HL-60 (cell line): ENCODE results near the gene RPS3.

Source experiments
- DNase-seq, 2 experiments: peaks; one replicate each; pipeline ENCODE4 v3.0.0-alpha.2; 2010 to 2020; ENCODE audit warnings: low read depth in 1 of 2, low spot score in 1 of 2
- H3K27ac ChIP-seq: fragments of 250-450 bp; sonication (Bioruptor Pico); replicated peaks from 2 replicates; pipeline ENCODE4 v1.5.1; 2020; ENCODE audit warnings: mild to moderate bottlenecking, moderate library complexity
- H3K27me3 ChIP-seq: fragments of 250-450 bp; sonication (Bioruptor Pico); 2 replicates; pipeline ENCODE4 v1.5.1; 2021; ENCODE audit warnings: mild to moderate bottlenecking, moderate library complexity; ENCODE audit not compliant: insufficient read depth, poor library complexity, severe bottlenecking
- H3K4me3 ChIP-seq: replicated peaks from 2 replicates; pipeline ENCODE4 v1.5.1; 2011; ENCODE audit warnings: mild to moderate bottlenecking, control low read depth, low read length; ENCODE audit not compliant: insufficient read depth
- CTCF ChIP-seq: IDR thresholded peaks from one replicate; pipeline ENCODE4 v1.5.1; 2011; ENCODE audit warnings: low read length, control low read depth, inconsistent platforms; ENCODE audit not compliant: insufficient read depth
- GABPA ChIP-seq: IDR thresholded peaks from 2 replicates; pipeline ENCODE4 v1.6.1; 2012; ENCODE audit warnings: low read depth
- POLR2AphosphoS5 ChIP-seq: IDR thresholded peaks from 2 replicates; pipeline ENCODE4 v1.6.1; 2012; ENCODE audit warnings: low read depth
- REST ChIP-seq: IDR thresholded peaks from 2 replicates; pipeline ENCODE4 v1.6.1; 2012; ENCODE audit warnings: low read depth; ENCODE audit not compliant: insufficient replicate concordance
- SPI1 ChIP-seq: IDR thresholded peaks from 2 replicates; pipeline ENCODE4 v1.6.1; 2012; ENCODE audit warnings: low read depth, mild to moderate bottlenecking, borderline replicate concordance

Gene RPS3

GRCh38 chr11:75433443-75433842 is 34.1 kb downstream of the RPS3 start:
- H3K4me3 ChIP-seq: no peak overlapping the region

GRCh38 chr11:75434051-75434450 is 34.7 kb downstream of the RPS3 start:
- no peak for DNase-seq
- Histone ChIP-seq H3K4me3 (no peak overlapping the region), H3K27ac (no peak overlapping the region), H3K27me3 (peaks cover 34% of the 10 kb centered on the region)
- TF ChIP-seq GABPA (no peak), POLR2AphosphoS5 (no peak), SPI1 (no peak), CTCF (no peak), REST (no peak)

More at GRCh38 chr11:75433443-75433842, 34.1 kb downstream of the RPS3 start:
- DNase-seq: no peak
- TF ChIP-seq REST (no peak), CTCF (no peak), GABPA (no peak), SPI1 (no peak), POLR2AphosphoS5 (no peak)
- peaks cover 37% of the 10 kb centered on the region for H3K27me3 ChIP-seq
- no peak overlapping the region for H3K27ac ChIP-seq

- no peak for TF ChIP-seq CTCF
- no peak for DNase-seq
- Histone ChIP-seq H3K4me3 (no peak overlapping the region), H3K27ac (no peak overlapping the region), H3K27me3 (peaks cover 36% of the 10 kb centered on the region)
Observed at GRCh38 chr11:75434886-75435570, 35.7 kb downstream of the RPS3 start.

- Histone ChIP-seq H3K27ac (no peak overlapping the region), H3K4me3 (no peak overlapping the region), H3K27me3 (peaks cover 35% of the 10 kb centered on the region)
- no peak for DNase-seq
- TF ChIP-seq GABPA (no peak), REST (no peak), CTCF (no peak), SPI1 (no peak), POLR2AphosphoS5 (no peak)
Observed at GRCh38 chr11:75435571-75435925, 36.2 kb downstream of the RPS3 start.
